ENCODE data around the gene ZFR2.

GRCh38 chr19:3775374-3775711 is 93.5 kb downstream of the ZFR2 start:
- TF ChIP-seq, protein P1, sequence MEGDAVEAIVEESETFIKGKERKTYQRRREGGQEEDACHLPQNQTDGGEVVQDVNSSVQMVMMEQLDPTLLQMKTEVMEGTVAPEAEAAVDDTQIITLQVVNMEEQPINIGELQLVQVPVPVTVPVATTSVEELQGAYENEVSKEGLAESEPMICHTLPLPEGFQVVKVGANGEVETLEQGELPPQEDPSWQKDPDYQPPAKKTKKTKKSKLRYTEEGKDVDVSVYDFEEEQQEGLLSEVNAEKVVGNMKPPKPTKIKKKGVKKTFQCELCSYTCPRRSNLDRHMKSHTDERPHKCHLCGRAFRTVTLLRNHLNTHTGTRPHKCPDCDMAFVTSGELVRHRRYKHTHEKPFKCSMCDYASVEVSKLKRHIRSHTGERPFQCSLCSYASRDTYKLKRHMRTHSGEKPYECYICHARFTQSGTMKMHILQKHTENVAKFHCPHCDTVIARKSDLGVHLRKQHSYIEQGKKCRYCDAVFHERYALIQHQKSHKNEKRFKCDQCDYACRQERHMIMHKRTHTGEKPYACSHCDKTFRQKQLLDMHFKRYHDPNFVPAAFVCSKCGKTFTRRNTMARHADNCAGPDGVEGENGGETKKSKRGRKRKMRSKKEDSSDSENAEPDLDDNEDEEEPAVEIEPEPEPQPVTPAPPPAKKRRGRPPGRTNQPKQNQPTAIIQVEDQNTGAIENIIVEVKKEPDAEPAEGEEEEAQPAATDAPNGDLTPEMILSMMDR (IDR thresholded peaks at IDR 0.05), result no peak
- TF ChIP-seq POLR2A (IDR thresholded peaks at IDR 0.05; ENCODE audit: low read depth) (no peak), EP300 (IDR thresholded peaks at IDR 0.05) (no peak), POLR2AphosphoS5 (IDR thresholded peaks at IDR 0.05) (no peak)
